ENCODE data around the gene KLK1.

GRCh38 chr19:50797781-50798658, 25.6 kb downstream of the KLK1 start:
- TF ChIP-seq, protein P1, sequence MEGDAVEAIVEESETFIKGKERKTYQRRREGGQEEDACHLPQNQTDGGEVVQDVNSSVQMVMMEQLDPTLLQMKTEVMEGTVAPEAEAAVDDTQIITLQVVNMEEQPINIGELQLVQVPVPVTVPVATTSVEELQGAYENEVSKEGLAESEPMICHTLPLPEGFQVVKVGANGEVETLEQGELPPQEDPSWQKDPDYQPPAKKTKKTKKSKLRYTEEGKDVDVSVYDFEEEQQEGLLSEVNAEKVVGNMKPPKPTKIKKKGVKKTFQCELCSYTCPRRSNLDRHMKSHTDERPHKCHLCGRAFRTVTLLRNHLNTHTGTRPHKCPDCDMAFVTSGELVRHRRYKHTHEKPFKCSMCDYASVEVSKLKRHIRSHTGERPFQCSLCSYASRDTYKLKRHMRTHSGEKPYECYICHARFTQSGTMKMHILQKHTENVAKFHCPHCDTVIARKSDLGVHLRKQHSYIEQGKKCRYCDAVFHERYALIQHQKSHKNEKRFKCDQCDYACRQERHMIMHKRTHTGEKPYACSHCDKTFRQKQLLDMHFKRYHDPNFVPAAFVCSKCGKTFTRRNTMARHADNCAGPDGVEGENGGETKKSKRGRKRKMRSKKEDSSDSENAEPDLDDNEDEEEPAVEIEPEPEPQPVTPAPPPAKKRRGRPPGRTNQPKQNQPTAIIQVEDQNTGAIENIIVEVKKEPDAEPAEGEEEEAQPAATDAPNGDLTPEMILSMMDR (IDR thresholded peaks at IDR 0.05) = no peak
- no peak for TF ChIP-seq POLR2A (IDR thresholded peaks at IDR 0.05)

Measured in breast epithelium (tissue), 3 donors.